Motor neuron (in vitro differentiated cells): ENCODE results near the gene DPYD. TPM values are rescaled to one million over a fixed set of nuclear protein-coding genes. Genes with fewer than 3 reads are reported as not detected.

ENCODE experiments used
- ATAC-seq, 8 experiments: fragments of 200-7000 bp; cut with Tn5 transposase; replicated peaks in 6 of 8; 2 replicates each; pipeline ENCODE4 v1.8.0; 2021; ENCODE audit warnings: mild to moderate bottlenecking in 8 of 8, moderate library complexity in 8 of 8
- H3K27ac ChIP-seq, 2 donors: fragments of 250-450 bp; sonication (Bioruptor Pico); 2 replicates each; pipeline ENCODE4 v1.9.0; 2021; ENCODE audit warnings: antibody characterized with exemption in 2 of 2, mild to moderate bottlenecking in 2 of 2, moderate library complexity in 1 of 2
- H3K4me1 ChIP-seq, 2 donors: fragments of 250-450 bp; sonication (Bioruptor Pico); replicated peaks in 1 of 2; 2 replicates each; pipeline ENCODE4 v1.6.1; 2021; ENCODE audit warnings: antibody characterized with exemption in 2 of 2, mild to moderate bottlenecking in 2 of 2, moderate library complexity in 1 of 2
- H3K4me3 ChIP-seq, 5 donors: fragments of 250-450 bp; sonication (Bioruptor Pico); 2 replicates each; pipeline ENCODE4 v1.9.0; 2021; ENCODE audit warnings: antibody characterized with exemption in 5 of 5, mild to moderate bottlenecking in 5 of 5, moderate library complexity in 4 of 5
- WGBS, 10 experiments: fragments of 450-650 bp; shearing (Covaris generic); methylation state at CpG; one replicate each; pipeline ENCODE4 v1.0.0; 2022; 5-methylcytosine and 5-hydroxymethylcytosine counted together
- in situ Hi-C, 9 experiments: fragments of 400-800 bp; cut with MboI; loops; one replicate each; pipeline ENCODE4 v1.15.0; 2021; ENCODE audit warnings: low sequenced_read_pairs in 9 of 9, low pct_unique_long_range_greater_than_20kb in 2 of 9; ENCODE audit not compliant: unreplicated experiment in 9 of 9
- total RNA-seq, 8 experiments: library from RNA; unstranded; fragments of 300-600 nt; gene quantifications; 2 replicates each; pipeline versions ENCODE4 v1.2.3 to v1.2.4, GENCODE V29; 2022

The DPYD gene
- total RNA-seq, 8 experiments from 2014 or later: 7.4 to 37.1 (median 14.2) TPM

- in situ Hi-C loops: no loop called here
These were observed 380.4 kb downstream of the DPYD start for GRCh38 chr1:97540346-97540888.

DNA sequence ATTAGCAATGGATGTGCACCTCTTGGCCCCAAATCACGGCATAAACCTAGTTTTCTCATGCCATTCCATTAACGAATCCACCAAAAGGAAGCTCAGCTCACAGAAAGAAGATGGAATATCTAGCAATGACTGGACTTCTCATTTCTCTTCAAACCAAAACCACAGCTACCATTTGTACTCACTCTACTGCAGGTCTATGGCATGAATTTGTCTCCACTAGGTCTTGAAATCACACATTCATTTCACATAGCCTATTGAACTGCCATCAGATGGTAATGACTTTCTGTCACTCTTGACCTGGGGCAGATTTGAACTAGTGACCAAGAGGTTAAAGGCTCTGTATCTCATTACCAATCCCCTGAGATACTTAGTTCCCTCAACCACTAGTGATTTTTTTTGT lies 382.7 kb downstream of the DPYD start:
- Histone ChIP-seq H3K4me1 (no peaks in the 10 kb centered on the region), H3K4me3 (no peak overlapping the region), H3K27ac (no peak overlapping the region)
- in situ Hi-C loops: no loop called here
- ATAC-seq: no peak
- WGBS, 10 experiments: 40 to 100% (median 84%) methylated on average over 1 to 2 of the region's 2 CpGs; no CpG with 5 or more reads in 3 of the 10 experiments

More at GRCh38 chr1:97540346-97540888, 380.4 kb downstream of the DPYD start:
- Histone ChIP-seq H3K27ac (no peak overlapping the region), H3K4me3 (no peak overlapping the region), H3K4me1 (no peaks in the 10 kb centered on the region)
- 71 to 100% (median 94%) methylated on average over 1 to 4 of the region's 6 CpGs; no CpG with 5 or more reads in 3 of the 10 experiments for WGBS, 10 experiments
- ATAC-seq: no peak

DNA sequence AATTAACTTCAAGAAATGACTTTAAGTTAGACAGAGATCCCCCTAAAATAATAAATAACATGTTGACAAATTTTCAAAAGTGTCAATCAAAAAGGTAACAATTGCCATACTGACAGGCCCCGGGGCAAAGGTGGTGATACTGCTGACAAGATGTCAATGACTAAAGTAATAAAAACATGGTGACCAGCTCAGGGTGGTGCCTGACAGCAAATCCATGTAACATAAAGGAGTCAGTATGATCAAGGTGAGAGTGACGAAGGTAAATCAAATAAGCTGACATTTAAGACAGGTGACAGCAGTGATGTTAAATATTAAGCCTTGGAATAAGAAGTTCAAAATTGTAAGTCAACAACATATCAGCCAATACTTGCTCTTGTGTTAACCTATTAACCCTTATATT lies 387.5 kb downstream of the DPYD start:
- WGBS, 10 experiments: 71 to 100% (median 95%) methylated on average over 1 to 2 of the region's 2 CpGs; no CpG with 5 or more reads in 1 of the 10 experiments
- Histone ChIP-seq H3K27ac (no peak overlapping the region), H3K4me3 (no peak overlapping the region), H3K4me1 (no peaks in the 10 kb centered on the region)
- in situ Hi-C loops: no loop called here
- ATAC-seq: no peak

- WGBS, 10 experiments: 40 to 100% (median 92%) methylated on average over 1 of the region's 1 CpG
- no peak for ATAC-seq
- Histone ChIP-seq H3K4me1 (no peaks in the 10 kb centered on the region), H3K4me3 (no peak overlapping the region), H3K27ac (no peak overlapping the region)
- in situ Hi-C loops: no loop called here
These were observed 391.2 kb downstream of the DPYD start for GRCh38 chr1:97529600-97529999.

DNA sequence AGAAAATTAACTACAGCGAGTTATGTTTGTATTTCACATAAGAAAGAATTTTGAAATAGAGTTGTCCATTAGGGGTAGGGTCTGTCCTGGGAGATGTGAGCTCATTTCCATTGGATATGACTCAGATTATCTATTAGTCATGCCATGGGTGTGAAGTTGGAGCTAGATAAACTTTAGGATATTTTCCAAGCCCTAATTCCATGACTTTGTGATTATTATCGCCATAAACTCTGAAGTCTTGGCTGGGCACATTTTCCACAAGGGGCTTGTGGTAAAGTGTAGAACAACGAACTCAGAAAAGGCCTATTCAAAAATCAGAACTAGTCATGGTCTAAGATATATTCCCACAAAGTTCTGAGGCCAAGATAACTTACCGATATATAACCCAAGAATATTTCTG lies 396.6 kb downstream of the DPYD start:
- 74 to 100% (median 94%) methylated on average over 1 to 4 of the region's 4 CpGs for WGBS, 10 experiments
- H3K4me1 ChIP-seq: no peaks in the 10 kb centered on the region
- no peak overlapping the region for H3K27ac ChIP-seq
- in situ Hi-C loops: no loop called here
- no peak for ATAC-seq
- no peak overlapping the region for H3K4me3 ChIP-seq

DNA sequence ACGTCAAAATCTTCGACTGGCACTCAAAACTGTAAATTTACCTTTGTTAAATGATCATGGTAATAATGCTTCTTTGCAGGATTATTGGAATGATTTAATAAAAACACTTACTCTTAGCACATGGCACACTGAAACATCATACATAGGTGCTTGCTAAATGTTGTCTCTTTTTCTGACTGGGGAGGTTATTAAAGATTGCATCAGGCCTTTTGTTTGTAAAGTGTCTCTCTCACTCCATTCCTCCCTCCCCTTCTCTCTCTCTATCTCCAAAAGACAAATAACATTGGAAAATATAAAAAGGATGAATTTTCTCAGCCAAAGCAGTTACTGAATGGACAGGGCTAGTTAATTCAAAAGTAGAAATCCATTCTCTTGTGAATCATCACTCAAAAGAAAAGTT lies 404.2 kb downstream of the DPYD start:
- WGBS, 10 experiments: 75 to 100% (median 95%) methylated on average over 1 to 2 of the region's 2 CpGs
- H3K27ac ChIP-seq: no peak overlapping the region
- in situ Hi-C loops: no loop called here
- no peak overlapping the region for H3K4me3 ChIP-seq
- H3K4me1 ChIP-seq: peaks cover 37 to 60% of the 10 kb centered on the region in 2 donors
- ATAC-seq: peak in 2 of 8 experiments; percentile 42 to 50

- no peak for ATAC-seq
- peaks cover 16 to 27% of the 10 kb centered on the region in 2 donors for H3K4me1 ChIP-seq
- 89 to 100% (median 96%) methylated on average over 1 to 7 of the region's 7 CpGs for WGBS, 10 experiments
- H3K4me3 ChIP-seq: no peak overlapping the region
- H3K27ac ChIP-seq: no peak overlapping the region
- in situ Hi-C loops: no loop called here
These were observed 412.1 kb downstream of the DPYD start for GRCh38 chr1:97508653-97509218.

DNA sequence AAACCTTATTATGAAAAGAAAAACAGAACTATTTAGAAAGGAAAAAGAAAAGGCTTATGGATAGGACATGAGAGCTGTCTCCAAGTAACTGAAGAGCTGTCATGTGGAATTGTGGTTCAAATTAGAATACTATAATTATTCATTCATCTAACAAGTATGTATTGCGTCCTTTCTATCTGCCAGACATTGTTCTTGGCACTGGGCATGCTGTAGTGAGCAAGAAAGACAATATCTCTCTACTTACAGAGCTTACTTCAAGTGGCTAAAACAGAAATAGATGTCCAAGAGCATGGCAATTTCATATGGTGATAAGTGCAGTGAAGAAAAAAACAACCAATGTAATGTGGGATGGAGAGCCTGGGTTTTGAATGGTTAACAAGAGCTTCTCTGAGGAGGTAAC lies 413.0 kb downstream of the DPYD start:
- Histone ChIP-seq H3K4me3 (no peak overlapping the region), H3K4me1 (peaks cover 14 to 19% of the 10 kb centered on the region in 2 donors), H3K27ac (no peak overlapping the region)
- ATAC-seq: no peak
- in situ Hi-C loops: no loop called here
- WGBS, 10 experiments: 79 to 100% (median 95%) methylated on average over 1 of the region's 1 CpG; no CpG with 5 or more reads in 2 of the 10 experiments

- ATAC-seq: no peak
- Histone ChIP-seq H3K4me1 (peaks cover 5 to 6% of the 10 kb centered on the region in 2 donors), H3K27ac (no peak overlapping the region), H3K4me3 (no peak overlapping the region)
- in situ Hi-C loops: no loop called here
- WGBS, 10 experiments: 67 to 100% (median 100%) methylated on average over 1 of the region's 1 CpG; no CpG with 5 or more reads in 1 of the 10 experiments
These were observed 414.5 kb downstream of the DPYD start for GRCh38 chr1:97506368-97506767.

GRCh38 chr1:97505816-97506215 lies 415.0 kb downstream of the DPYD start:
- no peak for ATAC-seq
- Histone ChIP-seq H3K4me1 (peaks cover 5 to 7% of the 10 kb centered on the region in 2 donors), H3K27ac (no peak overlapping the region), H3K4me3 (no peak overlapping the region)
- in situ Hi-C loops: no loop called here
- 92 to 100% (median 100%) methylated on average over 1 of the region's 1 CpG for WGBS, 10 experiments

DNA sequence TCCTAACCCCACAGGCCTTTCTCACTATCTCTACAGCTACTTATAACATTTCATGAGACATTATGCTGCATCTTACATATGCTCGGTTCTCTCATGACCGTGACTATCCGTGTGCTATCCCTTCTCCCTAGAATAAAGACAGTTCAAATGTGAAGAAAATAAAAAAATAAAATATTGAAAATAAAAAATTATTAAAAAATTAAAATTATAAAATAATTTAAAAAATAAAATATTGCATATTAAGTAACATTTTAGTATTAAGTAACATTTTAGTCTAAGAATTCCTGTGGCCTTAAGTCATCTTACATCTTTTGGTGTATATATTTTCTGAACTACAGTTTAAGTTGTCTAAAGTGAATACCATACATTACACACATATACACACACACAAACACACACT lies 415.5 kb downstream of the DPYD start:
- 69 to 100% (median 98%) methylated on average over 1 to 3 of the region's 3 CpGs for WGBS, 10 experiments
- ATAC-seq: no peak
- H3K4me1 ChIP-seq: peaks cover 5 to 11% of the 10 kb centered on the region in 2 donors
- in situ Hi-C loops: no loop called here
- H3K4me3 ChIP-seq: no peak overlapping the region
- H3K27ac ChIP-seq: no peak overlapping the region

- H3K27ac ChIP-seq: no peak overlapping the region
- ATAC-seq: no peak
- in situ Hi-C loops: no loop called here
- WGBS, 10 experiments: 66 to 100% (median 94%) methylated on average over 1 to 4 of the region's 4 CpGs; no CpG with 5 or more reads in 1 of the 10 experiments
- H3K4me1 ChIP-seq: peaks cover 5 to 11% of the 10 kb centered on the region in 2 donors
- no peak overlapping the region for H3K4me3 ChIP-seq
These were observed 418.5 kb downstream of the DPYD start for GRCh38 chr1:97502360-97502759.

GRCh38 chr1:97501628-97502027 lies 419.2 kb downstream of the DPYD start:
- no peak overlapping the region for H3K4me3 ChIP-seq
- H3K4me1 ChIP-seq: peaks cover 5 to 11% of the 10 kb centered on the region in 2 donors
- in situ Hi-C loops: no loop called here
- whole genome bisulfite sequencing, 10 experiments: 60 to 100% (median 90%) methylated on average over 1 to 3 of the region's 3 CpGs
- no peak for ATAC-seq
- H3K27ac ChIP-seq: no peak overlapping the region

GRCh38 chr1:97500760-97501159 lies 420.1 kb downstream of the DPYD start:
- no peak overlapping the region for H3K4me3 ChIP-seq
- in situ Hi-C loops: no loop called here
- H3K4me1 ChIP-seq: peaks cover 3 to 11% of the 10 kb centered on the region in 2 donors
- no peak overlapping the region for H3K27ac ChIP-seq
- ATAC-seq: peak in 2 of 8 experiments; percentile 44 to 61
- 62 to 98% (median 91%) methylated on average over 2 to 5 of the region's 5 CpGs; no CpG with 5 or more reads in 1 of the 10 experiments for WGBS, 10 experiments
